NCI-H345 treated with DMSO at 0.1 percent for 48 hours (cell line): ENCODE measurements around the gene KRT14.
"Not testable (repeated sequence)": the region's sequence is repeated elsewhere in the genome, so short reads cannot be mapped to it uniquely, and the experiment has no call there.

ENCODE experiments used
- DNase-seq: peaks from one replicate; lab custom pipeline; 2025; ENCODE audit not compliant: unreplicated experiment; lab: John Stamatoyannopoulos, UW

Gene KRT14

GRCh38 chr17:41623184-41623861 lies 36.6 kb upstream of the KRT14 start:
- DNase-seq: not testable (repeated sequence)

- DNase-seq: not testable (repeated sequence)
Observed at GRCh38 chr17:41622340-41623183, 35.9 kb upstream of the KRT14 start.

- no peak for DNase-seq
Observed at GRCh38 chr17:41621916-41622315, 35.2 kb upstream of the KRT14 start.

- not testable (repeated sequence) for DNase-seq
Observed at GRCh38 chr17:41621435-41621817, 34.7 kb upstream of the KRT14 start.

GRCh38 chr17:41620583-41621434 lies 34.1 kb upstream of the KRT14 start:
- no peak for DNase-seq

GRCh38 chr17:41619927-41620582 lies 33.4 kb upstream of the KRT14 start:
- DNase-seq: not testable (repeated sequence)

GRCh38 chr17:41619036-41619926 lies 32.6 kb upstream of the KRT14 start:
- DNase-seq: no peak

GRCh38 chr17:41618341-41619035 lies 31.8 kb upstream of the KRT14 start:
- no peak for DNase-seq

GRCh38 chr17:41617698-41618097 lies 31.0 kb upstream of the KRT14 start:
- DNase-seq: no peak

GRCh38 chr17:41617136-41617535 lies 30.4 kb upstream of the KRT14 start:
- DNase-seq: no peak

GRCh38 chr17:41616486-41616885 lies 29.8 kb upstream of the KRT14 start:
- not testable (repeated sequence) for DNase-seq

GRCh38 chr17:41615454-41615853 lies 28.8 kb upstream of the KRT14 start:
- no peak for DNase-seq

- not testable (repeated sequence) for DNase-seq
Observed at GRCh38 chr17:41614767-41615166, 28.1 kb upstream of the KRT14 start.

GRCh38 chr17:41614098-41614497 lies 27.4 kb upstream of the KRT14 start:
- no peak for DNase-seq

- DNase-seq: no peak
Observed at GRCh38 chr17:41613277-41614082, 26.8 kb upstream of the KRT14 start.

- not testable (repeated sequence) for DNase-seq
Observed at GRCh38 chr17:41612376-41613160, 25.9 kb upstream of the KRT14 start, which contains the start of gene KRT16. Gene KRT16, minus strand, starts transcription at chr17:41612767. Its CDS starts 79 bp downstream, at chr17:41612688.

- no peak for DNase-seq
Observed at GRCh38 chr17:41610965-41611640, 24.4 kb upstream of the KRT14 start.
